SK-N-SH treated with all-trans-retinoic acid at 6 μM for 48 hours (cell line): ENCODE results near the gene CGRRF1.
A peak's percentile ranks its signal among the peaks of the same experiment; 100 is the strongest.

Experiments used
- ATAC-seq: fragments of 200-7000 bp; cut with Tn5 transposase; 3 replicates; pipeline ENCODE4 v1.9.1; 2020; ENCODE audit warnings: mild to moderate bottlenecking, moderate library complexity
- ARNTL ChIP-seq: fragments of 450-650 bp; formaldehyde crosslinking; IDR thresholded peaks from 2 replicates; pipeline ENCODE4 v1.5.0; 2020; ENCODE audit warnings: low read depth, mild to moderate bottlenecking, moderate library complexity, borderline replicate concordance
- BACH2 ChIP-seq: fragments of 250-450 bp; sonication (Bioruptor Pico); IDR thresholded peaks from 2 replicates; pipeline ENCODE4 v1.9.0; 2021; ENCODE audit warnings: mild to moderate bottlenecking, borderline replicate concordance
- ESRRG ChIP-seq: fragments of 250-450 bp; sonication (Bioruptor Pico); IDR thresholded peaks from 2 replicates; pipeline ENCODE4 v1.6.1; 2021; ENCODE audit warnings: mild to moderate bottlenecking
- GLIS3 ChIP-seq: fragments of 250-450 bp; sonication (Bioruptor Pico); IDR thresholded peaks from 2 replicates; pipeline ENCODE4 v1.5.0; 2020; ENCODE audit warnings: mild to moderate bottlenecking, moderate library complexity
- ISL1 ChIP-seq: fragments of 250-450 bp; sonication (Bioruptor Pico); IDR thresholded peaks from 2 replicates; pipeline ENCODE4 v2.1.2; 2022; ENCODE audit warnings: mild to moderate bottlenecking, moderate library complexity
- OSR1 ChIP-seq: fragments of 250-450 bp; sonication (Bioruptor Pico); IDR thresholded peaks from 2 replicates; pipeline ENCODE4 v1.8.0; 2022; ENCODE audit warnings: moderate library complexity, mild to moderate bottlenecking, inconsistent platforms
- POU6F1 ChIP-seq: fragments of 250-450 bp; sonication (Bioruptor Pico); IDR thresholded peaks from 2 replicates; pipeline ENCODE4 v1.8.0; 2021; ENCODE audit warnings: low read depth, mild to moderate bottlenecking, moderate library complexity, borderline replicate concordance
- PPARA ChIP-seq: fragments of 250-450 bp; sonication (Bioruptor Pico); IDR thresholded peaks from 2 replicates; pipeline ENCODE4 v1.5.0; 2020; ENCODE audit warnings: mild to moderate bottlenecking, borderline replicate concordance
- SNAI2 ChIP-seq: fragments of 250-450 bp; sonication (Bioruptor Pico); IDR thresholded peaks from 2 replicates; pipeline ENCODE4 v1.5.0; 2020; ENCODE audit warnings: mild to moderate bottlenecking, moderate library complexity
- TCF4 ChIP-seq: fragments of 250-450 bp; sonication (Bioruptor Pico); IDR thresholded peaks from 2 replicates; pipeline ENCODE4 v1.8.0; 2021; ENCODE audit warnings: mild to moderate bottlenecking, moderate library complexity, borderline replicate concordance
- TOX ChIP-seq: fragments of 250-450 bp; sonication (Bioruptor Pico); IDR thresholded peaks from 2 replicates; pipeline ENCODE4 v1.8.0; 2021; ENCODE audit warnings: mild to moderate bottlenecking, moderate library complexity, borderline replicate concordance
- TSHZ2 ChIP-seq: fragments of 250-450 bp; sonication (Bioruptor Pico); IDR thresholded peaks from 2 replicates; pipeline ENCODE4 v1.5.0; 2020; ENCODE audit warnings: mild to moderate bottlenecking, moderate library complexity
- ZC3H10 ChIP-seq: fragments of 250-450 bp; sonication (Bioruptor Pico); IDR thresholded peaks from 2 replicates; pipeline ENCODE4 v1.5.1; 2021; ENCODE audit warnings: mild to moderate bottlenecking, moderate library complexity
- ZFP3 ChIP-seq: fragments of 250-450 bp; sonication (Bioruptor Pico); IDR thresholded peaks from 2 replicates; pipeline ENCODE4 v1.5.0; 2020; ENCODE audit warnings: mild to moderate bottlenecking, moderate library complexity
- ZFP30 ChIP-seq: fragments of 450-650 bp; formaldehyde crosslinking; IDR thresholded peaks from 2 replicates; pipeline ENCODE4 v1.5.0; 2022; ENCODE audit warnings: mild to moderate bottlenecking, moderate library complexity
- ZNF565 ChIP-seq: fragments of 450-650 bp; formaldehyde crosslinking; conservative IDR thresholded peaks from 2 replicates; pipeline ENCODE4 v1.5.0; 2020; ENCODE audit warnings: low read depth, mild to moderate bottlenecking, moderate library complexity
- ZNF70 ChIP-seq: fragments of 450-650 bp; formaldehyde crosslinking; IDR thresholded peaks from 2 replicates; pipeline ENCODE4 v1.5.0; 2020; ENCODE audit warnings: mild to moderate bottlenecking, moderate library complexity
- ZNF8 ChIP-seq: fragments of 450-650 bp; formaldehyde crosslinking; IDR thresholded peaks from 2 replicates; pipeline ENCODE4 v1.5.0; 2020; ENCODE audit warnings: mild to moderate bottlenecking, moderate library complexity
- TF ChIP-seq, protein P1 (sequence below): fragments of 250-450 bp; sonication (Bioruptor Pico); IDR thresholded peaks from 2 replicates; pipeline ENCODE4 v1.5.1; 2021; ENCODE audit warnings: mild to moderate bottlenecking, moderate library complexity
- TF ChIP-seq, protein P2 (sequence below): fragments of 250-450 bp; sonication (Bioruptor Pico); IDR thresholded peaks from 2 replicates; pipeline ENCODE4 v1.8.0; 2020; ENCODE audit warnings: mild to moderate bottlenecking, moderate library complexity, borderline replicate concordance
- TF ChIP-seq, protein P3 (sequence below): fragments of 250-450 bp; sonication (Bioruptor Pico); IDR thresholded peaks from 2 replicates; pipeline ENCODE4 v1.5.1; 2020; ENCODE audit warnings: low read depth, mild to moderate bottlenecking, moderate library complexity

The CGRRF1 gene

DNA sequence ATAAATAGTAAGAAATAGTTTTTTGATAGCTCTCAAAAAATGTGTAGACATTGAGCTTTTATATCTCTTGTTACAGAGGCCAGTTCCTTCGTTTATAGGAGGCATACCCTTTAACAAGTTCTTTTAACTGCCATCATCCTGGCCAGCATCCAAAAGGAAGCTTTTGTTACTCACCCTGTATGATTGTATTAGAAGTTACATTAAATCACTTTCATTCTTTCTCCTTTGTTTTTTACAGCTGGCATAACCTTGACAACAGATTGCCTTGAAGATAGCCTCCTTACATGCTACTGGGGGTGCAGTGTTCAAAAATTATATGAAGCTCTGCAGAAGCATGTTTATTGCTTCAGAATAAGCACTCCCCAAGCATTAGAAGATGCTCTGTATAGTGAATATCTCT is 20.1 kb downstream of the CGRRF1 start:
- peak; percentile 40; the same call in 1 of the 2 replicates for TF ChIP-seq ISL1
- no peak for TF ChIP-seq POU6F1
- TF ChIP-seq, all 23 proteins: peak for 1
- peak; percentile 82 for ATAC-seq

DNA sequence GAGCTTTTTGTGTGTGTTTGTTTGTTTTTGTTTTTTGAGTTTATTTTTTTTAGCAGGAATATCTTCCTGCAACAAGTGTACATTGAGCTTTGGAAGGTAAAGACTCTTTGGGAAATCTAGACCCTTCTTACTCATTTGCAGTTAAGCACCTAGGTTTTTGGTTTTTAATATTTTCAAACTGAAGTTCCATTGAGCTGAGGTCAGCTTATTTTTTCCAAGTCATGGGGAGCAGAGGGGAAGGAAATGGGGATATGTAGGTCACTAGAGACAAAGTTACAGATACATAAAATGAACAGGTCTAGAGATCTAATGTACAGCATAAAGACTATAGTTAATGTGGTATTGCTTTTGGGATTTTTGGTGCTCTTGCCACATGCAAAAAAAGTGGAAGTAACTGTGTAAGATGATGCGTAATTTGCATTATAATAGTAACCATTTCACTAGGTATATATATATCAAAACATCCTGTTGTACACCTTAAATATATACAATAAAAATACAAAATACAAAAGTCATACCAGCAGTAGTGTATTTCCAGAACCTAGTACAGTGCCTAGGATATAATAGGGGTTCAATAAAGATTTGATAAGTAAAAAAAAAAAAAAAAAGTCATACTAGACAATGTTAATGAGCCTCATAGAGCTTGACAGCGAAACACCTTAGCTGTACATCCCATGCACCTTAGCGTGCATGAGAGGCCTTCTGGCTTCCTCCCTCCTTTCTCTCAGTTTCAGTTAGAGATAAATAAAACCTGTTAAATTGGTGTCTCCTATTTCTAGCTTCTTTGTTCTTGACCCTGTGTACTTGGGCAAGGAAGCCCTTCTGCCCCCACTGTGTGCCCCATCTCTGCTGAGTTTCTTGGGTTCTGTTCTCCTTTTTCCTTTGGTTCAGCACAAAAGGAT is 22.7 kb downstream of the CGRRF1 start:
- TF ChIP-seq OSR1 (CRISPR knock-in tag) = no peak
- TF ChIP-seq ZNF565 (CRISPR knock-in tag) = no peak
- TF ChIP-seq SNAI2 (CRISPR knock-in tag) = no peak
- TF ChIP-seq, protein P1, sequence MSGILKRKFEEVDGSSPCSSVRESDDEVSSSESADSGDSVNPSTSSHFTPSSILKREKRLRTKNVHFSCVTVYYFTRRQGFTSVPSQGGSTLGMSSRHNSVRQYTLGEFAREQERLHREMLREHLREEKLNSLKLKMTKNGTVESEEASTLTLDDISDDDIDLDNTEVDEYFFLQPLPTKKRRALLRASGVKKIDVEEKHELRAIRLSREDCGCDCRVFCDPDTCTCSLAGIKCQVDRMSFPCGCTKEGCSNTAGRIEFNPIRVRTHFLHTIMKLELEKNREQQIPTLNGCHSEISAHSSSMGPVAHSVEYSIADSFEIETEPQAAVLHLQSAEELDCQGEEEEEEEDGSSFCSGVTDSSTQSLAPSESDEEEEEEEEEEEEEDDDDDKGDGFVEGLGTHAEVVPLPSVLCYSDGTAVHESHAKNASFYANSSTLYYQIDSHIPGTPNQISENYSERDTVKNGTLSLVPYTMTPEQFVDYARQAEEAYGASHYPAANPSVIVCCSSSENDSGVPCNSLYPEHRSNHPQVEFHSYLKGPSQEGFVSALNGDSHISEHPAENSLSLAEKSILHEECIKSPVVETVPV (CRISPR knock-in tag) = no peak
- TF ChIP-seq TOX = no peak
- TF ChIP-seq TCF4 (CRISPR knock-in tag) = no peak
- TF ChIP-seq TSHZ2 (CRISPR knock-in tag) = no peak
- no peak for TF ChIP-seq ARNTL (CRISPR knock-in tag)
- TF ChIP-seq ZNF70 (CRISPR knock-in tag) = no peak
- no peak for TF ChIP-seq POU6F1
- TF ChIP-seq GLIS3 = no peak
- TF ChIP-seq ZNF8 (CRISPR knock-in tag) = no peak
- TF ChIP-seq, protein P2, sequence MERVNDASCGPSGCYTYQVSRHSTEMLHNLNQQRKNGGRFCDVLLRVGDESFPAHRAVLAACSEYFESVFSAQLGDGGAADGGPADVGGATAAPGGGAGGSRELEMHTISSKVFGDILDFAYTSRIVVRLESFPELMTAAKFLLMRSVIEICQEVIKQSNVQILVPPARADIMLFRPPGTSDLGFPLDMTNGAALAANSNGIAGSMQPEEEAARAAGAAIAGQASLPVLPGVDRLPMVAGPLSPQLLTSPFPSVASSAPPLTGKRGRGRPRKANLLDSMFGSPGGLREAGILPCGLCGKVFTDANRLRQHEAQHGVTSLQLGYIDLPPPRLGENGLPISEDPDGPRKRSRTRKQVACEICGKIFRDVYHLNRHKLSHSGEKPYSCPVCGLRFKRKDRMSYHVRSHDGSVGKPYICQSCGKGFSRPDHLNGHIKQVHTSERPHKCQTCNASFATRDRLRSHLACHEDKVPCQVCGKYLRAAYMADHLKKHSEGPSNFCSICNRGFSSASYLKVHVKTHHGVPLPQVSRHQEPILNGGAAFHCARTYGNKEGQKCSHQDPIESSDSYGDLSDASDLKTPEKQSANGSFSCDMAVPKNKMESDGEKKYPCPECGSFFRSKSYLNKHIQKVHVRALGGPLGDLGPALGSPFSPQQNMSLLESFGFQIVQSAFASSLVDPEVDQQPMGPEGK (CRISPR knock-in tag) = no peak
- TF ChIP-seq ZFP3 (CRISPR knock-in tag) = no peak
- TF ChIP-seq PPARA = no peak
- TF ChIP-seq ZC3H10 (CRISPR knock-in tag) = no peak
- no peak for TF ChIP-seq ZFP30 (CRISPR knock-in tag)
- TF ChIP-seq ESRRG = no peak
- TF ChIP-seq, protein P3, sequence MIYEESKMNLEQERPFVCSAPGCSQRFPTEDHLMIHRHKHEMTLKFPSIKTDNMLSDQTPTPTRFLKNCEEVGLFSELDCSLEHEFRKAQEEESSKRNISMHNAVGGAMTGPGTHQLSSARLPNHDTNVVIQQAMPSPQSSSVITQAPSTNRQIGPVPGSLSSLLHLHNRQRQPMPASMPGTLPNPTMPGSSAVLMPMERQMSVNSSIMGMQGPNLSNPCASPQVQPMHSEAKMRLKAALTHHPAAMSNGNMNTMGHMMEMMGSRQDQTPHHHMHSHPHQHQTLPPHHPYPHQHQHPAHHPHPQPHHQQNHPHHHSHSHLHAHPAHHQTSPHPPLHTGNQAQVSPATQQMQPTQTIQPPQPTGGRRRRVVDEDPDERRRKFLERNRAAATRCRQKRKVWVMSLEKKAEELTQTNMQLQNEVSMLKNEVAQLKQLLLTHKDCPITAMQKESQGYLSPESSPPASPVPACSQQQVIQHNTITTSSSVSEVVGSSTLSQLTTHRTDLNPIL (CRISPR knock-in tag) = no peak
- TF ChIP-seq BACH2 (CRISPR knock-in tag) = no peak
- ATAC-seq = no peak
